ENCODE measurements around the gene DIS3L.

The DIS3L gene

DNA sequence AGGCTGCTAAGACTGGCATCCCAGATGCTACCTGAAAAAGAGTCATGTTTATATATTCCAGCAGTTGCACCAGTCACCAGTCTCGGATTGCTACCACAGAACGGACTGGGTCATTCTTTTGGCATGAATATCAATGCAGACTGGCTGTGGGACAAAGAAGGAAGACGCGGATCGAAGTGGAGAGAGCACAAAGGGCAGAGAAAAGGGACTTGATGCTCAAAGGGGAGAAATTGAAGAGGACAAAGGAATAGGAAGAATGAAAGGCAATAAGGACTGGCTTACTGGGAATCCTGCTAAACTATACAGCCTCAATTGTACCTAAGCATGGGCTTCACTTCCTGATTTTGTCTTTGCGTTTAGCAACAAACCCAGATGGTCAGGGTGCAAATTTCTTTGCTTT is 15.3 kb upstream of the DIS3L start:
- Histone ChIP-seq H3K27me3 (ENCODE audit: control insufficient read depth in 1 of 2, insufficient read depth in 1 of 2, low read length in 2 of 2) (peaks cover 27 to 53% of the 10 kb centered on the region in 2 experiments), H2BK5ac (ENCODE audit: low read depth, low read length, poor library complexity, severe bottlenecking) (no peak overlapping the region), H2BK12ac (ENCODE audit: low read length in 2 of 2) (no peak overlapping the region), H3K4me3 (ENCODE audit: insufficient read depth in 1 of 2, low read depth in 1 of 2, low read length in 2 of 2) (no peak overlapping the region), H3K27ac (ENCODE audit: low read length, poor library complexity, severe bottlenecking) (no peak overlapping the region), H3K14ac (ENCODE audit: low read length in 2 of 2) (no peak overlapping the region), H3K79me1 (replicated peaks; ENCODE audit: low read length, poor library complexity, severe bottlenecking) (no peaks in the 10 kb centered on the region), H3K23ac (ENCODE audit: low read length in 2 of 2) (no peak overlapping the region), H2BK15ac (ENCODE audit: low read depth, poor library complexity, severe bottlenecking) (no peak overlapping the region), H4K91ac (ENCODE audit: low read length) (no peak overlapping the region), H3K9me3 (ENCODE audit: control insufficient read depth, low read length) (peaks cover 8% of the 10 kb centered on the region), H3K4me1 (ENCODE audit: control insufficient read depth, insufficient read depth, low read depth, low read length) (no peaks in the 10 kb centered on the region), H3K4me2 (ENCODE audit: low read length, poor library complexity, severe bottlenecking) (no peak overlapping the region), H3K4ac (ENCODE audit: low read depth in 1 of 2, low read length in 2 of 2) (no peak overlapping the region), H3K9ac (ENCODE audit: low read length) (no peak overlapping the region), H2BK120ac (ENCODE audit: low read depth, low read length) (no peak overlapping the region), H2AFZ (ENCODE audit: low read depth, low read length) (no peak overlapping the region), H2AK5ac (ENCODE audit: low read length, severe bottlenecking) (no peak overlapping the region), H4K8ac (ENCODE audit: low read length) (no peak overlapping the region), H3K18ac (ENCODE audit: low read depth in 1 of 2, low read length in 2 of 2) (no peak overlapping the region), H3K36me3 (ENCODE audit: control insufficient read depth in 1 of 2, insufficient read depth in 2 of 2, low read depth in 1 of 2, low read length in 2 of 2) (no peaks in the 10 kb centered on the region)
- WGBS, result 90% methylated on average over 6 of the region's 6 CpGs
- DNase-seq, result no peak

DNA sequence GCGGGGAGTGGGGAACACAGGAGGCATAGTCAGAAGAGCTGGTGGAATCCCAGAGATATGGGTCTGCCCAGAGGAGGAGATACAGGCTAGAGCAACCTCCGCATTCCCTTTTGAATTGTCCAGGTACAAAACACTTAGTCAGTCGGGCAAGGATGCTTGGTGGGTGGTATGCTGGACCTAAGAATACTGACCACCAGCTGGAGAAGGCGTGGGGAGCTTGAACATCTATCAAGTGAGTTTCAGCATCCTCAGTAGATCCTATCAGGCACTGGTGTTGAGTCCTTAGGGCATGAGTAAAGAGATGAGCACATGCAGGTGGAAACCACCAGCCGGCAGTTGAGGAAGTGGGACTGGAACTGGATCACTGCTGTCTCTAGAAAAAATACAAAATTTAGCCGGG is 14.7 kb upstream of the DIS3L start:
- H2BK15ac ChIP-seq (ENCODE audit: low read depth, poor library complexity, severe bottlenecking), result no peak overlapping the region
- peaks cover 8% of the 10 kb centered on the region for H3K9me3 ChIP-seq (ENCODE audit: control insufficient read depth, low read length)
- H2AK5ac ChIP-seq (ENCODE audit: low read length, severe bottlenecking), result no peak overlapping the region

DNA sequence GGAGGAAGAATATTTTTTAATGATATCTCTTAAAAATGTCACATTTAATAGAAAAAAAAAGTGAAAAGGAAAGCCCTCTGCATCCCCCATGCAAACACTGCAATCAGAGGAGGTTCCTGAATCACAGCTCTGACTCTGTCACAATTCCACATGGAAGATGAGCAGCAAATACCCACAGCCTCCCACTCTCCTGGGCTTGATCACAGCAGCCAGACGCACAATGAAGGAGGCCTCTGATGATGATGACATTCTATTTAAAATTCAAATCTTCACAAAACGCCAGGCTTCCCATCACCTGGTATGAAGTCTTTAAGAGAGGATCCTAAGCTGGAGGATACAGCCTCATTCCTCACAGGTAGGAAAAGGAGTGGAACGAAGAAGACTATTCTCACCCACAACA is 9.1 kb upstream of the DIS3L start:
- H2BK5ac ChIP-seq (ENCODE audit: low read depth, low read length, poor library complexity, severe bottlenecking), result no peak overlapping the region
- no peak overlapping the region for H2AFZ ChIP-seq (ENCODE audit: low read depth, low read length)
- no peak overlapping the region for H3K4me2 ChIP-seq (ENCODE audit: low read length, poor library complexity, severe bottlenecking)
- no peaks in the 10 kb centered on the region for H3K9me3 ChIP-seq (ENCODE audit: control insufficient read depth, low read length)
- no peak overlapping the region for H2AK5ac ChIP-seq (ENCODE audit: low read length, severe bottlenecking)
- H3K36me3 ChIP-seq (ENCODE audit: control insufficient read depth in 1 of 2, insufficient read depth in 2 of 2, low read depth in 1 of 2, low read length in 2 of 2), result no peaks in the 10 kb centered on the region
- H3K4me3 ChIP-seq (ENCODE audit: insufficient read depth in 1 of 2, low read depth in 1 of 2, low read length in 2 of 2), result no peak overlapping the region
- no peak overlapping the region for H2BK120ac ChIP-seq (ENCODE audit: low read depth, low read length)
- no peak overlapping the region for H3K14ac ChIP-seq (ENCODE audit: low read length in 2 of 2)
- no peak overlapping the region for H3K18ac ChIP-seq (ENCODE audit: low read depth in 1 of 2, low read length in 2 of 2)
- DNase-seq, result no peak
- no peaks in the 10 kb centered on the region for H3K79me1 ChIP-seq (replicated peaks; ENCODE audit: low read length, poor library complexity, severe bottlenecking)
- no peaks in the 10 kb centered on the region for H3K4me1 ChIP-seq (ENCODE audit: control insufficient read depth, insufficient read depth, low read depth, low read length)
- H2BK15ac ChIP-seq (ENCODE audit: low read depth, poor library complexity, severe bottlenecking), result no peak overlapping the region
- peaks cover 8 to 26% of the 10 kb centered on the region in 2 experiments for H3K27me3 ChIP-seq (ENCODE audit: control insufficient read depth in 1 of 2, insufficient read depth in 1 of 2, low read length in 2 of 2)
- no peak overlapping the region for H3K4ac ChIP-seq (ENCODE audit: low read depth in 1 of 2, low read length in 2 of 2)
- H4K91ac ChIP-seq (ENCODE audit: low read length), result no peak overlapping the region
- no peak overlapping the region for H3K23ac ChIP-seq (ENCODE audit: low read length in 2 of 2)
- no peak overlapping the region for H2BK12ac ChIP-seq (ENCODE audit: low read length in 2 of 2)
- 100% methylated on average over 1 of the region's 3 CpGs for WGBS
- H3K27ac ChIP-seq (ENCODE audit: low read length, poor library complexity, severe bottlenecking), result no peak overlapping the region
- H3K9ac ChIP-seq (ENCODE audit: low read length), result no peak overlapping the region
- H4K8ac ChIP-seq (ENCODE audit: low read length), result no peak overlapping the region

More for the DNA sequence above, 14.7 kb upstream of the DIS3L start:
- 88% methylated on average over 6 of the region's 6 CpGs for WGBS
- no peak overlapping the region for H4K8ac ChIP-seq (ENCODE audit: low read length)
- no peak overlapping the region for H4K91ac ChIP-seq (ENCODE audit: low read length)
- H3K36me3 ChIP-seq (ENCODE audit: control insufficient read depth in 1 of 2, insufficient read depth in 2 of 2, low read depth in 1 of 2, low read length in 2 of 2), result no peaks in the 10 kb centered on the region
- H2BK12ac ChIP-seq (ENCODE audit: low read length in 2 of 2), result no peak overlapping the region
- no peak overlapping the region for H2AFZ ChIP-seq (ENCODE audit: low read depth, low read length)
- H3K4ac ChIP-seq (ENCODE audit: low read depth in 1 of 2, low read length in 2 of 2), result no peak overlapping the region
- H3K23ac ChIP-seq (ENCODE audit: low read length in 2 of 2), result no peak overlapping the region
- H3K27me3 ChIP-seq (ENCODE audit: control insufficient read depth in 1 of 2, insufficient read depth in 1 of 2, low read length in 2 of 2), result peaks cover 27 to 53% of the 10 kb centered on the region in 2 experiments
- H3K14ac ChIP-seq (ENCODE audit: low read length in 2 of 2), result no peak overlapping the region
- no peak overlapping the region for H2BK120ac ChIP-seq (ENCODE audit: low read depth, low read length)
- DNase-seq, result no peak
- no peak overlapping the region for H3K4me2 ChIP-seq (ENCODE audit: low read length, poor library complexity, severe bottlenecking)
- no peak overlapping the region for H3K18ac ChIP-seq (ENCODE audit: low read depth in 1 of 2, low read length in 2 of 2)
- H3K79me1 ChIP-seq (replicated peaks; ENCODE audit: low read length, poor library complexity, severe bottlenecking), result no peaks in the 10 kb centered on the region
- H3K27ac ChIP-seq (ENCODE audit: low read length, poor library complexity, severe bottlenecking), result no peak overlapping the region
- no peaks in the 10 kb centered on the region for H3K4me1 ChIP-seq (ENCODE audit: control insufficient read depth, insufficient read depth, low read depth, low read length)
- H3K4me3 ChIP-seq (ENCODE audit: insufficient read depth in 1 of 2, low read depth in 1 of 2, low read length in 2 of 2), result no peak overlapping the region
- no peak overlapping the region for H2BK5ac ChIP-seq (ENCODE audit: low read depth, low read length, poor library complexity, severe bottlenecking)
- no peak overlapping the region for H3K9ac ChIP-seq (ENCODE audit: low read length)

DNA sequence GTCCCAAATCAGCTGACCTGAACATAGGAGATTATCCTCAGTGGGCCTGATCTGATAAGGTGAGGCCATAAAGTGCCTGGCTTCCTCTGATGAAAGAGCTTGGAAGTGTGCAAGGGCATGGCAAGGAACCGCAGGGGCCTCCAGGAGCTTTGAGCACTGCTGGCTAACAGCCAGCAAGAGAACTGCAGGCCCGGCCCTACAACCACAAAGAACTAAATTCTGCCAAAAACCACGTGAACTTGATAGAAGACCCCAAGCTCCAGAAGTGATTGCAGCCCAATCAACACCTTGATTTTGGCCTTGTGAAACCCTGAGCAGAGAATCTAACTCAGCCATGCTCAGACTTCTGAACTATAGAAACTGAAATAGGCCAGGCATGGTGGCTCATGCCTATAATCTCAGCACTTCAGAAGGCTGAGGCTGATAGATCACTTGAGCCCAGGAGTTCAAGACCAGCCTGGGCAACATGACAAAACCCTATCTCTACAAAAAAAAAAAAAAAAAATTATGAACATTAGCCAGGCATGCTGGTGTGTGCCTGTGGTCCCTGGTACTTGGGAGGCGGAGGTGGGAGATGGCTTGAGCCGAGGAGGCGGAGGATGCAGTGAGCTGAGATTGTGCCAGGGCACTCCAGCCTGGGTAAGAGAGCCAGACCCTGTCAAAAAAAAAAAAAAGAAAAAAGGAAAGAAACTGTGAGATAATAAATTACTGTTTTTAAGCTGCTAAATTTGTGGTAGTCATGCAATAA is 7.7 kb upstream of the DIS3L start:
- Histone ChIP-seq H3K9ac (ENCODE audit: low read length) (no peak overlapping the region), H4K91ac (ENCODE audit: low read length) (no peak overlapping the region), H3K14ac (ENCODE audit: low read length in 2 of 2) (no peak overlapping the region), H3K4me3 (ENCODE audit: insufficient read depth in 1 of 2, low read depth in 1 of 2, low read length in 2 of 2) (no peak overlapping the region), H3K36me3 (ENCODE audit: control insufficient read depth in 1 of 2, insufficient read depth in 2 of 2, low read depth in 1 of 2, low read length in 2 of 2) (no peaks in the 10 kb centered on the region), H2BK12ac (ENCODE audit: low read length in 2 of 2) (no peak overlapping the region), H2BK5ac (ENCODE audit: low read depth, low read length, poor library complexity, severe bottlenecking) (no peak overlapping the region), H2BK15ac (ENCODE audit: low read depth, poor library complexity, severe bottlenecking) (no peak overlapping the region), H3K27me3 (ENCODE audit: control insufficient read depth in 1 of 2, insufficient read depth in 1 of 2, low read length in 2 of 2) (peaks cover 0 to 16% of the 10 kb centered on the region in 2 experiments), H2AK5ac (ENCODE audit: low read length, severe bottlenecking) (no peak overlapping the region), H2BK120ac (ENCODE audit: low read depth, low read length) (no peak overlapping the region), H3K27ac (ENCODE audit: low read length, poor library complexity, severe bottlenecking) (no peak overlapping the region), H3K9me3 (ENCODE audit: control insufficient read depth, low read length) (no peaks in the 10 kb centered on the region), H3K23ac (ENCODE audit: low read length in 2 of 2) (no peak overlapping the region), H3K18ac (ENCODE audit: low read depth in 1 of 2, low read length in 2 of 2) (no peak overlapping the region), H3K4ac (ENCODE audit: low read depth in 1 of 2, low read length in 2 of 2) (no peak overlapping the region), H3K79me1 (replicated peaks; ENCODE audit: low read length, poor library complexity, severe bottlenecking) (no peaks in the 10 kb centered on the region), H3K4me2 (ENCODE audit: low read length, poor library complexity, severe bottlenecking) (no peak overlapping the region), H2AFZ (ENCODE audit: low read depth, low read length) (no peak overlapping the region), H3K4me1 (ENCODE audit: control insufficient read depth, insufficient read depth, low read depth, low read length) (no peaks in the 10 kb centered on the region), H4K8ac (ENCODE audit: low read length) (no peak overlapping the region)
- WGBS, result 71% methylated on average over 6 of the region's 6 CpGs
- DNase-seq, result no peak
